ENCODE results near the gene CC2D1A.

- TF ChIP-seq CTCF (IDR thresholded peaks at IDR 0.05) (no peak), ZFX (IDR thresholded peaks at IDR 0.05; ENCODE audit: borderline replicate concordance) (no peak)
These were observed 45.2 kb upstream of the CC2D1A start for GRCh38 chr19:13860679-13861391.
